Stimulated activated CD8-positive, alpha-beta memory T cell treated with anti-CD3 and anti-CD28 coated beads, Interleukin-12 subunit alpha, Interleukin-12 subunit beta, amount 100 ng/mL, for 4 hours (primary cell): ENCODE data around the gene TMEM95.

ENCODE experiments used
- DNase-seq: peaks from one replicate; pipeline ENCODE4 v3.0.0-alpha.2; 2020; ENCODE audit warnings: low read depth

TMEM95 gene

DNA sequence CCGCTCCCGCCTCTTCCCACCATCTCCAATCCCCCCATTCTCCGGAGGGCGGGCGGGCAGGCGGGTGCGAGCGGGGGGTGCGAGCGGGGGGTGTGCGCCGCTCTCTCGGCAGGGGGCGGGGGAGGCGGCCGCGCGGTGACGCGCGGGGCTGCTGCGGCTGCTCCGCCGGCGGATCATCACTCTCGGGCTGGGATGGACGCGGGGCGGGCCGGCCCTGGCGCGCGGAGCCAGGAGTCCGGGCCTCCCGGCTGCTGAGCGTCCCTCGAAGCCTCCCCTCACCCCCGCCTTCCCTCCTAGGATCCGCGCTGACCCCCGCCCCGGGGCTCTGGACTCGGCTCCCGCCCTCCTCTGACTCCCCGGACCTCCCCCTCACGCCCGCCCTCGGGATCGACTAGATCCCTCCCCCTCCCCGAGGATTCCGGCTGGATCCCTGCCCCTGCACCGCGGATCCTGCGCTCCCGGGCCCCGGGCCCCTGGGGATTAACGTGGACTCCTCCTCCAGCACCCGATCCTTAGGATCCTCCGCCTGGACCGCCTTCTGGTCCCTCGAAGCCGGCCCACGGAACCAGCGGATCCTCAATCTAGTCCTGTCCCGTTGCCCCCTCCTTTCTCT lies 49.9 kb downstream of the TMEM95 start:
- DNase-seq: peak; percentile 61

DNA sequence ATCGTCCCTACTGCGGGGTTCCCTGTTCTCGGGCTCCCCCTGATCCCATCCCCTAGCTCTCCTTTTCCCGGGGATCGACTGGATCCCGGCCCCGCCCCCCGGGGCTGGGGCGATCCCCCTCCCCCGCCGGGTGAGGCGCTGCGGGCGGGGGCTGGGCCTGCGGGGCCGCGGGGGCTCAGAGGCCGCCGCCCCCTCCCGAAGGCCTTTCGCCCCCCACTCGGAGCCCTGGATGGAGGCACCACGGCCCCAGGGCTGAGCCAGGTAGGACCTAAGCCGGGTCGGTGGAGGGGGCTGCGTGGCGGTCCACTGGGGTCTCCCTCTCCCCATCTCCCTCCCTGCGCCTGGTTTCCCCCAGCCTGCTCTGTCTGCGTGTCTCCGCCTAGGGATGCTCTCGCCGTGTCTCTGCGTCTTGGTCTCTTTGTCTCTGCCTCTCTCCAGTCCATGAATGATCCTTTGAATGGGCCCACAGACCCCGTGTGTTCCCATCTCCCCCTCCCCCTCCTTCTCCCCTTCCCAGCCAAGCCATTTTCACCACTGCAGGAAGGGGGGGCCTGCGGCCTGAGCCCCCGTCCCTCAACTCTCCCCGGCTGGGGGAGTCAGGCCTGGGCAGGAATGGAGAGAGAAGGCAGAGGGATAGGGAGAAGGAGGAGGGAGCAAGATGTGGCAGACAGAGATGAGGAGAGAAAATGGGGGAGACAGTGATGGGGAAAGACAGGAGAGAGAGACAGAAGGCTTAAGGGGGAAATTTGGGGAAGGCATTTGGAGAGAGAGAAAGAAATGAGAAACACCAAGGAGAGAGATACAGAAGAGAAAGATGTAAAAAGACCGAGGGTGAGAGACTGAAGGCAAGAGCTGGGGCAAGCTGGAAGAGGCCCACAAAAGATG lies 50.6 kb downstream of the TMEM95 start:
- DNase-seq: no peak

DNA sequence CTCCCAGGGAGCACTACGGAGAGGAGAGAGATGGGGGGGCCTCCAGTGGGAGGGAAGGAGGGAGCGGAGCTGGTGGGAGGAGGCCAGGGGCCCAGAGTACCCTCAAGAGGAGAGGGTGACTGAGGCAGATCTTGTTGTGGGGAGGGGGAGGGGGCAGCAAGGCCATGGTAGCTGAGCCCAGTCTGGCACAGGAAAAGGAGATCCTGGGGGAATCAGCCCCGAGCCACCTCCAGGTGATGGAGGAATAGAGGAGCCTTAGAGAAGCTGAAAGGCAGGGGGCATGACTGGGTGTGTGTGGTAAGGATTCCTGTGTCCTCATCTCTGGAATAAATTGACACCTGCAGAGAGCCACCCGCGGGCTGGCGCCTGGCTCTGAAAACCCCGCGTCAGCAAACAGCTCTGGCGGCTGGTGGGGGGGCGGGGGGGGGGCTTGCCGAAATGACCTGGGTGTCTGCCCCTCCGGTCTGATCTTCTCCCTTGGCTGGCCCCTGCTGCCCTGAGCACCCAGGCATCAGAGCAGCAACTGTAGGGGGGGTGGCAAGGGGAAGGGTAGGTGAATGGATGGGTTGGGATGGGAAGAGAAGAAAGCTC lies 51.4 kb downstream of the TMEM95 start:
- no peak for DNase-seq
